ENCODE results near the gene IFIT3.

The IFIT3 gene

GRCh38 chr10:89337484-89337883 is 9.7 kb downstream of the IFIT3 start:
- DNase-seq = no peak

GRCh38 chr10:89338713-89339112 is 10.9 kb downstream of the IFIT3 start:
- no peak for DNase-seq

- no peak for DNase-seq
These were observed 12.1 kb downstream of the IFIT3 start for GRCh38 chr10:89339875-89340274.

- no peak for DNase-seq
These were observed 13.9 kb downstream of the IFIT3 start for GRCh38 chr10:89341649-89342048.

- DNase-seq = no peak
These were observed 14.6 kb downstream of the IFIT3 start for GRCh38 chr10:89342206-89342958.

- no peak for DNase-seq
These were observed 15.4 kb downstream of the IFIT3 start for GRCh38 chr10:89343089-89343767.

GRCh38 chr10:89344156-89344555 is 16.4 kb downstream of the IFIT3 start:
- DNase-seq = no peak

GRCh38 chr10:89345367-89346000 is 17.7 kb downstream of the IFIT3 start:
- DNase-seq = no peak

GRCh38 chr10:89346405-89347254 is 18.8 kb downstream of the IFIT3 start:
- peak; percentile 52 for DNase-seq

- no peak for DNase-seq
These were observed 20.1 kb downstream of the IFIT3 start for GRCh38 chr10:89347701-89348457.

GRCh38 chr10:89348481-89348880 is 20.7 kb downstream of the IFIT3 start:
- DNase-seq = peak; percentile 20

- no peak for DNase-seq
These were observed 21.2 kb downstream of the IFIT3 start for GRCh38 chr10:89348975-89349374.

- DNase-seq = peak; percentile 20
These were observed 23.0 kb downstream of the IFIT3 start for GRCh38 chr10:89350631-89351315.

GRCh38 chr10:89351412-89351779 is 23.6 kb downstream of the IFIT3 start:
- DNase-seq = no peak

GRCh38 chr10:89351780-89352597 is 24.2 kb downstream of the IFIT3 start:
- DNase-seq = no peak

- DNase-seq = no peak
These were observed 25.0 kb downstream of the IFIT3 start for GRCh38 chr10:89352802-89353201.

GRCh38 chr10:89355394-89355931 is 27.7 kb downstream of the IFIT3 start:
- DNase-seq = peak; percentile 62

GRCh38 chr10:89357096-89357495 is 29.3 kb downstream of the IFIT3 start:
- DNase-seq = no peak

GRCh38 chr10:89357975-89358374 is 30.2 kb downstream of the IFIT3 start:
- no peak for DNase-seq

- no peak for DNase-seq
These were observed 32.4 kb downstream of the IFIT3 start for GRCh38 chr10:89360157-89360556.

GRCh38 chr10:89362929-89363328 is 35.1 kb downstream of the IFIT3 start:
- DNase-seq = no peak

Data from MV-4-11 (cell line).